Panc1 (cell line): ENCODE data around the gene OBI1.

Experiments used
- POLR2AphosphoS5 ChIP-seq: IDR thresholded peaks from 2 replicates; pipeline ENCODE4 v1.6.1; 2012; ENCODE audit warnings: mild to moderate bottlenecking, low read depth, low read length, moderate library complexity
- TCF7L2 ChIP-seq: IDR thresholded peaks from 2 replicates; pipeline ENCODE4 v1.6.1; 2011; ENCODE audit warnings: mild to moderate bottlenecking, low read depth, low read length, inconsistent platforms
- TF ChIP-seq, protein P1 (sequence below), 2 experiments: IDR thresholded peaks; 2 replicates each; pipeline ENCODE4 v1.6.1; 2011 to 2012; ENCODE audit warnings: low read depth in 2 of 2, control low read depth in 1 of 2, low read length in 1 of 2, mild to moderate bottlenecking in 1 of 2, moderate library complexity in 1 of 2; ENCODE audit not compliant: insufficient read depth in 1 of 2
- TF ChIP-seq, protein P2 (sequence below): fragments of 450-650 bp; IDR thresholded peaks from 2 replicates; pipeline ENCODE4 v1.5.1; 2017; ENCODE audit warnings: mild to moderate bottlenecking

DNA sequence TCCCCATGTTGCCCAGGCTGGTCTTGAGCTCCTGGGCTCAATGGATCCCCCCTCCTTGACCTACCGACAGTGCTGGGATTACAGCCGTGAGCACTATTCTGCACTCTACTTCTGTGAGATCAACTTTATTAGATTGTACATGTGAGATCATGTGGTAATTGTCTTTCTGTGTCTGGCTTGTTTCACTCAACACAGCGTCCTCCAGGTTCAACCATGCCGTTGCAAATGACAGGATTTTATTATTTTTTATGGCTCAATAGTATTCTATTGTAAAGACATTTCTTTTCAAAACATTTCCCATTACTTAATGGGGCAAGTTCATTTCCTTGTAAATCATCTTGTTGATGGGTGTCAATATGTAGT, 1.5 kb upstream of the OBI1 start:
- TF ChIP-seq, protein P1, sequence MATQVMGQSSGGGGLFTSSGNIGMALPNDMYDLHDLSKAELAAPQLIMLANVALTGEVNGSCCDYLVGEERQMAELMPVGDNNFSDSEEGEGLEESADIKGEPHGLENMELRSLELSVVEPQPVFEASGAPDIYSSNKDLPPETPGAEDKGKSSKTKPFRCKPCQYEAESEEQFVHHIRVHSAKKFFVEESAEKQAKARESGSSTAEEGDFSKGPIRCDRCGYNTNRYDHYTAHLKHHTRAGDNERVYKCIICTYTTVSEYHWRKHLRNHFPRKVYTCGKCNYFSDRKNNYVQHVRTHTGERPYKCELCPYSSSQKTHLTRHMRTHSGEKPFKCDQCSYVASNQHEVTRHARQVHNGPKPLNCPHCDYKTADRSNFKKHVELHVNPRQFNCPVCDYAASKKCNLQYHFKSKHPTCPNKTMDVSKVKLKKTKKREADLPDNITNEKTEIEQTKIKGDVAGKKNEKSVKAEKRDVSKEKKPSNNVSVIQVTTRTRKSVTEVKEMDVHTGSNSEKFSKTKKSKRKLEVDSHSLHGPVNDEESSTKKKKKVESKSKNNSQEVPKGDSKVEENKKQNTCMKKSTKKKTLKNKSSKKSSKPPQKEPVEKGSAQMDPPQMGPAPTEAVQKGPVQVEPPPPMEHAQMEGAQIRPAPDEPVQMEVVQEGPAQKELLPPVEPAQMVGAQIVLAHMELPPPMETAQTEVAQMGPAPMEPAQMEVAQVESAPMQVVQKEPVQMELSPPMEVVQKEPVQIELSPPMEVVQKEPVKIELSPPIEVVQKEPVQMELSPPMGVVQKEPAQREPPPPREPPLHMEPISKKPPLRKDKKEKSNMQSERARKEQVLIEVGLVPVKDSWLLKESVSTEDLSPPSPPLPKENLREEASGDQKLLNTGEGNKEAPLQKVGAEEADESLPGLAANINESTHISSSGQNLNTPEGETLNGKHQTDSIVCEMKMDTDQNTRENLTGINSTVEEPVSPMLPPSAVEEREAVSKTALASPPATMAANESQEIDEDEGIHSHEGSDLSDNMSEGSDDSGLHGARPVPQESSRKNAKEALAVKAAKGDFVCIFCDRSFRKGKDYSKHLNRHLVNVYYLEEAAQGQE (IDR thresholded peaks at IDR 0.05; ENCODE audit: insufficient read depth in 1 of 2, low read depth in 2 of 2, low read length in 1 of 2), result no peak
- TF ChIP-seq, protein P2, sequence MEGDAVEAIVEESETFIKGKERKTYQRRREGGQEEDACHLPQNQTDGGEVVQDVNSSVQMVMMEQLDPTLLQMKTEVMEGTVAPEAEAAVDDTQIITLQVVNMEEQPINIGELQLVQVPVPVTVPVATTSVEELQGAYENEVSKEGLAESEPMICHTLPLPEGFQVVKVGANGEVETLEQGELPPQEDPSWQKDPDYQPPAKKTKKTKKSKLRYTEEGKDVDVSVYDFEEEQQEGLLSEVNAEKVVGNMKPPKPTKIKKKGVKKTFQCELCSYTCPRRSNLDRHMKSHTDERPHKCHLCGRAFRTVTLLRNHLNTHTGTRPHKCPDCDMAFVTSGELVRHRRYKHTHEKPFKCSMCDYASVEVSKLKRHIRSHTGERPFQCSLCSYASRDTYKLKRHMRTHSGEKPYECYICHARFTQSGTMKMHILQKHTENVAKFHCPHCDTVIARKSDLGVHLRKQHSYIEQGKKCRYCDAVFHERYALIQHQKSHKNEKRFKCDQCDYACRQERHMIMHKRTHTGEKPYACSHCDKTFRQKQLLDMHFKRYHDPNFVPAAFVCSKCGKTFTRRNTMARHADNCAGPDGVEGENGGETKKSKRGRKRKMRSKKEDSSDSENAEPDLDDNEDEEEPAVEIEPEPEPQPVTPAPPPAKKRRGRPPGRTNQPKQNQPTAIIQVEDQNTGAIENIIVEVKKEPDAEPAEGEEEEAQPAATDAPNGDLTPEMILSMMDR, result no peak
- TF ChIP-seq POLR2AphosphoS5 (no peak), TCF7L2 (no peak)
